ENCODE data around the gene SHISA9.

DNA sequence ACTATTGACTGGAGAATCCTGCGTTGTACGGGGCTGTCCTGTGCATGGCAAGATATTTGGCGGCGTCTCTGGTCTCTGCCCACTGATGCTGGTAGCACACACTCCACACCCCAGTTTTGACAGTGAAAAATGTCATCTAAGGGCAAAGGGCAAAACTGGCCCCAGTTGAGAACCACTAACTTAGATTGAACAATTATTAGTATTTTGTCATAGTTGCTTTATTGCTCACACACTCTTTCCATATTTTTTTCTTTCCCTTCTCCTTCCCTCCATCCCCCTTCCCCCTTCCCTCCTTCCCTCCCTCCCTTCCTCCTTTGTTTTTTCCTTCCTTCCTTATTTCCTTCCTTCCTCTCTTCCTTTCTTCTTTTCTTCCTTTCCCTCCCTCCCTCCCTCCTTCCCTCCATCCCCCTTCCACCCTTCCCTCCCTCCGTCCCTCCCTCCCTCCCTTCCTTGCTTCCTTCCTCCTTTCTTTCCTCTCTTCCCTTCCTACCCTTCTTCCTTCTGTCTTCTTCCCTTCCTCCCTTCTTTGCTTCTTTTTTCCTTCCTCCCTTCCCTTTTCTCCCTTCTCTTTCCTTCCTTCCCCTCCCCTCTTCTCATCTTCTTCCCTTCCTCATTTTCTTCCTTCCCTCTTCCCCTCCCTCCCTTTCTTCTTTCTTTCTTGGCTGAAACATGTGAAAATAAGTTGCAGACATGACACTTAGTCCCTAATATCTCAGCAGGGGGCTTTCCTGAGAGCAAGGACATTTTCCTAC, 5.5 kb downstream of the SHISA9 start:
- TF ChIP-seq RARB (CRISPR knock-in tag; IDR thresholded peaks at IDR 0.05) (no peak), SNAI2 (CRISPR knock-in tag; IDR thresholded peaks at IDR 0.05) (no peak), ZC3H10 (CRISPR knock-in tag; IDR thresholded peaks at IDR 0.05) (no peak), ZNF8 (CRISPR knock-in tag; IDR thresholded peaks at IDR 0.05) (no peak), ZFP30 (CRISPR knock-in tag; IDR thresholded peaks at IDR 0.05) (no peak), OSR1 (CRISPR knock-in tag; IDR thresholded peaks at IDR 0.05) (no peak), ZNF565 (CRISPR knock-in tag; conservative IDR thresholded peaks at IDR 0.05; ENCODE audit: low read depth) (no peak)
- TF ChIP-seq, protein P1, sequence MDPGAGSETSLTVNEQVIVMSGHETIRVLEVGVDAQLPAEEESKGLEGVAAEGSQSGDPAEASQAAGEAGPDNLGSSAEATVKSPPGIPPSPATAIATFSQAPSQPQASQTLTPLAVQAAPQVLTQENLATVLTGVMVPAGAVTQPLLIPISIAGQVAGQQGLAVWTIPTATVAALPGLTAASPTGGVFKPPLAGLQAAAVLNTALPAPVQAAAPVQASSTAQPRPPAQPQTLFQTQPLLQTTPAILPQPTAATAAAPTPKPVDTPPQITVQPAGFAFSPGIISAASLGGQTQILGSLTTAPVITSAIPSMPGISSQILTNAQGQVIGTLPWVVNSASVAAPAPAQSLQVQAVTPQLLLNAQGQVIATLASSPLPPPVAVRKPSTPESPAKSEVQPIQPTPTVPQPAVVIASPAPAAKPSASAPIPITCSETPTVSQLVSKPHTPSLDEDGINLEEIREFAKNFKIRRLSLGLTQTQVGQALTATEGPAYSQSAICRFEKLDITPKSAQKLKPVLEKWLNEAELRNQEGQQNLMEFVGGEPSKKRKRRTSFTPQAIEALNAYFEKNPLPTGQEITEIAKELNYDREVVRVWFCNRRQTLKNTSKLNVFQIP (CRISPR knock-in tag; IDR thresholded peaks at IDR 0.05; ENCODE audit: borderline replicate concordance, low read depth) = no peak
- TF ChIP-seq, protein P2, sequence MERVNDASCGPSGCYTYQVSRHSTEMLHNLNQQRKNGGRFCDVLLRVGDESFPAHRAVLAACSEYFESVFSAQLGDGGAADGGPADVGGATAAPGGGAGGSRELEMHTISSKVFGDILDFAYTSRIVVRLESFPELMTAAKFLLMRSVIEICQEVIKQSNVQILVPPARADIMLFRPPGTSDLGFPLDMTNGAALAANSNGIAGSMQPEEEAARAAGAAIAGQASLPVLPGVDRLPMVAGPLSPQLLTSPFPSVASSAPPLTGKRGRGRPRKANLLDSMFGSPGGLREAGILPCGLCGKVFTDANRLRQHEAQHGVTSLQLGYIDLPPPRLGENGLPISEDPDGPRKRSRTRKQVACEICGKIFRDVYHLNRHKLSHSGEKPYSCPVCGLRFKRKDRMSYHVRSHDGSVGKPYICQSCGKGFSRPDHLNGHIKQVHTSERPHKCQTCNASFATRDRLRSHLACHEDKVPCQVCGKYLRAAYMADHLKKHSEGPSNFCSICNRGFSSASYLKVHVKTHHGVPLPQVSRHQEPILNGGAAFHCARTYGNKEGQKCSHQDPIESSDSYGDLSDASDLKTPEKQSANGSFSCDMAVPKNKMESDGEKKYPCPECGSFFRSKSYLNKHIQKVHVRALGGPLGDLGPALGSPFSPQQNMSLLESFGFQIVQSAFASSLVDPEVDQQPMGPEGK (CRISPR knock-in tag; IDR thresholded peaks at IDR 0.05; ENCODE audit: borderline replicate concordance) = no peak
- TF ChIP-seq, protein P3, sequence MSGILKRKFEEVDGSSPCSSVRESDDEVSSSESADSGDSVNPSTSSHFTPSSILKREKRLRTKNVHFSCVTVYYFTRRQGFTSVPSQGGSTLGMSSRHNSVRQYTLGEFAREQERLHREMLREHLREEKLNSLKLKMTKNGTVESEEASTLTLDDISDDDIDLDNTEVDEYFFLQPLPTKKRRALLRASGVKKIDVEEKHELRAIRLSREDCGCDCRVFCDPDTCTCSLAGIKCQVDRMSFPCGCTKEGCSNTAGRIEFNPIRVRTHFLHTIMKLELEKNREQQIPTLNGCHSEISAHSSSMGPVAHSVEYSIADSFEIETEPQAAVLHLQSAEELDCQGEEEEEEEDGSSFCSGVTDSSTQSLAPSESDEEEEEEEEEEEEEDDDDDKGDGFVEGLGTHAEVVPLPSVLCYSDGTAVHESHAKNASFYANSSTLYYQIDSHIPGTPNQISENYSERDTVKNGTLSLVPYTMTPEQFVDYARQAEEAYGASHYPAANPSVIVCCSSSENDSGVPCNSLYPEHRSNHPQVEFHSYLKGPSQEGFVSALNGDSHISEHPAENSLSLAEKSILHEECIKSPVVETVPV (CRISPR knock-in tag; IDR thresholded peaks at IDR 0.05) = no peak
- TF ChIP-seq, protein P4, sequence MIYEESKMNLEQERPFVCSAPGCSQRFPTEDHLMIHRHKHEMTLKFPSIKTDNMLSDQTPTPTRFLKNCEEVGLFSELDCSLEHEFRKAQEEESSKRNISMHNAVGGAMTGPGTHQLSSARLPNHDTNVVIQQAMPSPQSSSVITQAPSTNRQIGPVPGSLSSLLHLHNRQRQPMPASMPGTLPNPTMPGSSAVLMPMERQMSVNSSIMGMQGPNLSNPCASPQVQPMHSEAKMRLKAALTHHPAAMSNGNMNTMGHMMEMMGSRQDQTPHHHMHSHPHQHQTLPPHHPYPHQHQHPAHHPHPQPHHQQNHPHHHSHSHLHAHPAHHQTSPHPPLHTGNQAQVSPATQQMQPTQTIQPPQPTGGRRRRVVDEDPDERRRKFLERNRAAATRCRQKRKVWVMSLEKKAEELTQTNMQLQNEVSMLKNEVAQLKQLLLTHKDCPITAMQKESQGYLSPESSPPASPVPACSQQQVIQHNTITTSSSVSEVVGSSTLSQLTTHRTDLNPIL (CRISPR knock-in tag; IDR thresholded peaks at IDR 0.05; ENCODE audit: low read depth) = no peak
